Measurements from ENCODE around the gene PHLPP1. TPM values are rescaled to one million over a fixed set of nuclear protein-coding genes. Genes with fewer than 3 reads are reported as not detected.

The PHLPP1 gene
- total RNA-seq, 1 donor from 2014 or later = 21.2 TPM

- peaks cover 46% of the 10 kb centered on the region for H3K4me1 Mint-ChIP-seq
These were observed 488 bp upstream of the PHLPP1 start for GRCh38 chr18:62714671-62715435.

GRCh38 chr18:62715759-62716615, 646 bp downstream of the PHLPP1 start:
- TF ChIP-seq CTCF (IDR thresholded peaks at IDR 0.05; ENCODE audit: unreplicated experiment) = no peak
- Mint-ChIP-seq H3K9me3 (no peaks in the 10 kb centered on the region), H3K27ac (no peak overlapping the region), H3K27me3 (ENCODE audit: low read depth) (no peaks in the 10 kb centered on the region), H3K36me3 (no peaks in the 10 kb centered on the region), H3K4me3 (peak overlapping the region; percentile 70), H3K4me1 (peaks cover 52% of the 10 kb centered on the region)
- peak; percentile 35 to 66 for DNase-seq (ENCODE audit: low spot score in 2 of 2, unreplicated experiment in 2 of 2)

More at GRCh38 chr18:62714671-62715435, 488 bp upstream of the PHLPP1 start:
- Mint-ChIP-seq H3K27me3 (ENCODE audit: low read depth) (no peaks in the 10 kb centered on the region), H3K9me3 (no peaks in the 10 kb centered on the region), H3K27ac (peak overlapping the region; percentile 95), H3K4me3 (peak overlapping the region; percentile 70), H3K36me3 (no peaks in the 10 kb centered on the region)
- peak; percentile 99 for DNase-seq (ENCODE audit: low spot score in 2 of 2, unreplicated experiment in 2 of 2)
- TF ChIP-seq CTCF (IDR thresholded peaks at IDR 0.05; ENCODE audit: unreplicated experiment) = no peak

- TF ChIP-seq CTCF (IDR thresholded peaks at IDR 0.05; ENCODE audit: unreplicated experiment) = no peak
- H3K9me3 Mint-ChIP-seq = no peaks in the 10 kb centered on the region
- H3K4me1 Mint-ChIP-seq = peaks cover 54% of the 10 kb centered on the region
- peak overlapping the region; percentile 75 for H3K27ac Mint-ChIP-seq
- H3K36me3 Mint-ChIP-seq = no peaks in the 10 kb centered on the region
- H3K27me3 Mint-ChIP-seq (ENCODE audit: low read depth) = no peaks in the 10 kb centered on the region
- DNase-seq (ENCODE audit: low spot score in 2 of 2, unreplicated experiment in 2 of 2) = peak; percentile 45 to 56
- peak overlapping the region; percentile 75 for H3K4me3 Mint-ChIP-seq
These were observed 1.4 kb downstream of the PHLPP1 start for GRCh38 chr18:62716619-62717168.

GRCh38 chr18:62717169-62717924, 2.0 kb downstream of the PHLPP1 start:
- peaks cover 60% of the 10 kb centered on the region for H3K4me1 Mint-ChIP-seq
- no peak for DNase-seq (ENCODE audit: low spot score in 2 of 2, unreplicated experiment in 2 of 2)

More at GRCh38 chr18:62717169-62717924, 2.0 kb downstream of the PHLPP1 start:
- no peaks in the 10 kb centered on the region for H3K27me3 Mint-ChIP-seq (ENCODE audit: low read depth)
- no peak for TF ChIP-seq CTCF (IDR thresholded peaks at IDR 0.05; ENCODE audit: unreplicated experiment)
- H3K36me3 Mint-ChIP-seq = no peaks in the 10 kb centered on the region
- H3K9me3 Mint-ChIP-seq = no peaks in the 10 kb centered on the region
- peak overlapping the region; percentile 75 for H3K27ac Mint-ChIP-seq
- H3K4me3 Mint-ChIP-seq = peak overlapping the region; percentile 75

Measured in mesothelial cell of epicardium (in vitro differentiated cells).